NK-92 (cell line): ENCODE results near the gene FIBCD1.

Source experiments
- DNase-seq: peaks from one replicate; lab custom pipeline; 2025; ENCODE audit not compliant: unreplicated experiment; lab: John Stamatoyannopoulos, UW

Gene FIBCD1

DNA sequence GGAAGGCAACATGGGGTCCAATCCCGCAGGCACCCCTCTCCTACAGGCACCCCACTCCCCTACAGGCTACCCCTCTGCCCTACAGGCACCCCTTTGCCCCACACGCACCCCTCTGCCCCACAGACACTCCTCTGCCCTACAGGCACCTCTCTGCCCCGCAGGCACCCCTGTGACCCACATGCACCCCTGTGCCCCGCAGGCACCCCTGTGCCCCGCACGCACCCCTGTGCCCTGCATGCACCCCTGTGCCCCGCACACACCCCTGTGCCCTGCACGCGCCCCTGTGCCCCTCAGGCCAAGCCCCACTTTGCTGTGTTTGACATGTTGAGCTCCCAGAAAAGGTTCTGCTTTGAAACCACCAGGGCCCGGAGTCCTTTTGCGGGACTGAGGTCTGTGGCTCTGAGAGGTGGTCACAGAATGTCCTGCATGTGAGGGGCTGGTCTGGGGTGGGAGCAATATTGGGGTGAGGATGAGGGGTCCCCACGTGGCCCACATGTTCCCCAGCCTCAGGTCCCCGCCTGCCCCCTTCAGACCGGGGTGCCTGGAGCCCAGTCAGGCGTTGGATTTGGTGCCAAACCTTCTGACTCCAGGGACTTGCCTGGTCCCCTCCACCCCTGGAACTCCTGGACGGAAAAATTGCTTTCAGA is 41.8 kb downstream of the FIBCD1 start:
- no peak for DNase-seq

DNA sequence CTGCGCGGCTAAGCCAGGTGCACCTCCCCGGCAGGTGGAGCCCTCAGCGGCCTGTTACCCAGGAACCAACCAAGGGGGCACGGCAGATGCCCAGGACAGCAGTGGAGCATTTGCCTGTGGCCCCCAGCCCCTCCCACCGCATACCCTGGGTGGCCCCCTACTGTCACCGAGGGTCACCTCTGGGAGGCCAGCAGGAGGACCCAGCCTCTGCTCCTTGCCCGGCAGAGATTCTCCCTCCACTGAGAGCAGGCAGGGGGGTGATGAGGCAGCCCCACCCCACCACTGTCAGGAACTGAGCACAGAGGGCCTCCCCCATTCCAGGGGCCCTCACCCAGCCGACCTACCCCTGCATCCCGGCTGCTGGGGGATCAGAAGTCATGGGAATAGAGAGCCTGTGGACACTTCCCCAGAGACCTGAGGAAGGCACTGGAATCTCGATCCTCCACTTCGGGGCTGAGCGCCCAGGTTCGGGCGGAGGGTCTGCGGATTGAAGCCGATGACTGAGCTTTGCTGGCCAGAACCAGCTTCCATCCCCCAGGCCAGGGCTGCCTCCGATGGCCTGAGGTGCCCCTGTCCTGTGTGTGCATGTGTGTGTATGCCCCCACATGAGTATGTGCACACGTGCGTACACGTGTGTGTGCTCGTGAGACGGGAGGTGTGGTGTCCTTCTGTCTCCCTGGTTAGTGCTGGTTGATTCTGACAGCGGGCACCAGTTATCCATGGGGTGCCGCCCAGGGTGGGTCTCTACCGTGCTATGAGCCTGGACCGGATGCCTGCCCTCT is 42.6 kb downstream of the FIBCD1 start, which contains the start of gene QRFP:
Gene QRFP, minus strand, starts transcription at position 580 of the 782 bp plus-strand sequence. CDS start 2,974 bp downstream, outside the sequence.
- no peak for DNase-seq

DNA sequence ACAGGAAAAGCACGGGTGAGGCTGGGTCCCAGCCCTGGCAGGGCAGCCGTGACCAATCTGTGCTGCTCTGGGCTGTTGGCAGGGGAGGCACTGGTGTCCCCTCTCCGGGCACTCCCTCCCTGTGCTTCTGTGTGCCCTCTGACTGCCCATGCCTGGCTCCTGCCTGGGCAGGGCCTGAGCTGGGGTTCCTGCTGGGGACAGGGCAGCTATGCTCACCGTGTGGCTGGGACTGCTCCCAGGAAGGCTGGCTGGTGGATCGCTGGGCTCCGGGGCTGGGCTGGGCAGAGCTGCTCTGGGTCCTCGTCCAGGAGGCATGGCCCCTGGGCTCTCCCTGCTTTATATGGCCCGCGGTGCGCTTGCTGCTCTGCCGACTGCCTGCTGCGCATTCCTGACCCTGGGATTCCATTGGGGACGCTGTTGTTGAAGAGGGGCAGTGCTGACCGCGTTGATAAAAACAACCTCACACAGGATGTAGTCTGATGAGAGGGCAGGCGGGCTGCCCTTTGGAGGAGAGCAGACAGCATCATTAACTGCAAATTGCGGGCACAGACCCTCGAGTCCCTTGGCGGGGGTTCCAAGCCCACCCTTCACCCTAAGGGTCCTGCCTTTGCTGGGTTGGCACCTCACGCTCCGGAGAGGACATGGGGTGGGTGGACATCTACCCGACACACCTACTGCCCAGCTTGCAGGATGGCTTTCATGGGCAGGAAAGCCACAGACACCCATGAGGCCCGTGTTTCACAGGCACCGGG is 43.4 kb downstream of the FIBCD1 start:
- DNase-seq, result no peak

DNA sequence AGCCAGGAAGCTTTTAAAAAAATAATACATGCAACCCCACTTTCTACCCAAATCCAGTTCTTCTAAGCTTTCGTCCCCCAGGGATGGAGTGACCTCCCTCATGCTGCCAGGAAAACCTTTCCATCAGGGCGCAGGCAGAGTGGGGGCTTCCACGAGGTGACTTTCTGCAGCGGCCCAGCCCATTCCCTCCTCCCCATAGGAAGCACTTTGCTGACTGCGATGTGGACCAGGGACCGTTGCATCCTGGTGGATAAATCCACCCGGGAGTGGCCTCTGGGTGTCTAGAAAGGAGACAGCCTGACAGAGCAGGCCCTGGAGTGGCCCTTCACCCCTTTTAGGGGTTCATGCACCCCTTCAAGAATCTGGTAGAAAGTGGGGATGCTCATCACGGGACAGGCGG is 44.0 kb downstream of the FIBCD1 start:
- DNase-seq, result no peak

DNA sequence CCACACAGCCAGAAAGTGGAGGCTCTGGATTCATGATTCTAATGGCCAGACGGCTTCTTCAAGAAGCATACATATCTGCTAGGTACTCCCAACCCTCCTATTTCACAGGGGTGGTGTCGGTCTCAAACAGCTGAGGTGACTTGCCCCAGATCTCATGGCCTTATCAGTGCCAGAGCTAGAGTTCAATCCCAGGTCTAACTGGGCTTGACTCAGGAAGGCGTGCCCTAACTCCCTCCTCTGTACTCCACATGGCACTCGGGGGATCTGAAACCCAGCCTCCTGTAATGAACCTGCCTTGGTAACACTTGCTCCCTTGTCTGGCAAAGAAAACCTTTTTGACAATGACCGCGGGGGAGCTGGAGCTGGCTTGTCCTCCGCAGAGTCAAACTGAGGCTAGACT is 44.5 kb downstream of the FIBCD1 start:
- DNase-seq, result no peak

DNA sequence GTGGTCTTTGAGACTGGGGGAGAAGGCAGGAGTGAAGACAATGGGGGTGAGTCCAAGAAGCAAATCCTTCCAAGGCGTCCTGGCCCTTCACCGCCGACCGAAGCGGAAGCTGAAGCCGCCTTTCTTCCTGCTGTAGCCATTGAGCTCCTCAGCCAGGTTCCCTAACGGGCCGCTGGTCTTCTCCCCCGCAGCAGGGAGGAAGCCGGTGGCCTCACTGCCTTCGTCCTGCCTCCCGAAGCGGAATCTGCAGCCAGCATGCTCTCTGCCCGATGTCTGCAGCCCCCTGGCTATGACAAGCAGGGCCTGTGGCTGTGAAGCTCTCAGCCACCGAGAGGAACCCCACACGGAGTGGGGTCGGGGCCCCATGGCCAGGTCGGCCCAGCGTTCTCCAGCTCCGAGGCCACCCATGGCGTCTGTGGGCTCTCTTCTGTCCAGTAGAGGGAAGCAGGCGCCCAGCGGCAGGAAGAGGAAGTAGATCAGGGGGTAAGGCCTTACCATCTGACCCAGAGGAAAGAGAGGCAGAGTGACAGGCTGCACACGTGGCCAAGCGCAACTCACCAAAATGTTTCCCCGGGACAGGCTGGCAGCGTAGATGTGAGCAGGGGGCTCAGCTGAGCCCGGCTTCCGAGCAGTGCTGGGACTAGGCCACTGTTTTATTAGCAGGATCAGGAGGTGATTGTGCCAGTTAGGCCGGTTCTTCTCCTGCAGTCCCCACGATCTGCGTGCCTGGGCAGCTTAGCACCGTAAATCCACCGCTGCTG is 45.5 kb downstream of the FIBCD1 start:
- DNase-seq, result no peak

DNA sequence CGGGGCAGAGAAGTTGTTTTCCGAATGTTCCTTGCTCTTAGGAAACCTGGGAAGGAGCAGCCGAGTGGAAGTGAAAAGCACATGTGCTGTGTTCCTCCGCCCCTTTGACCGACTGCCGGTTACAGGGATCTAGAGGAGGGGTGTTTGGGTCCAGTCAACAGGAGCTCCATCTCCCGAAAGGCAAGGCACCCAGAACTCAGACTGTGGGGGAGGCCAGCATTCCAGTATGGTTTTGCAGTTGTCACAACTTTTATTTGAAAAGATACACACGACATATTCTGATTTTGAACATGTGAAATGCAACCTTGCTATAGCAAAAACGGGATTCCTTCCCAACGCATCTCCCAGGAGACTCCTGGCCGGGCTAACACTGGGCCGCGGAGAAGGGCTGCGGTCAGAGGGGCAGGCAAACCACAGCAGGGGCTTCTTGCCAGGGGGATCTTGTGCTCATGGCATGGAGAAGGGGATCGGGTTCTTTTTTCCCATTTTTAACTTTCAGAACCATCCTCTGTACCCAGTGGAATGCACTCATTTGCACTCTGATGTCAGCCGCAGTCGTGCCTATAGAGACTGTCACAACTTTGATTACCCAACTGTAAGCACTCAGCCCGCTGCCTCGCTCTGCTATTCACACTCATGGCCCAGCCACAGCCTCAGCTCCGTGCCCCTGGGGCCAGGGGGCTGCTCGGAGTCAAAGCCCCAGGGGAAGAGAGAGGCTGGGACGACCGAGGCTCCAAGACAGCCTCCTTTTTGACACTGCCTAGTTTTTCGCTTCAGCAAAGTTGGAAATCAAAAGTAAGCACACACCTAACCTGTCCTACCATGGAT is 46.4 kb downstream of the FIBCD1 start:
- no peak for DNase-seq

DNA sequence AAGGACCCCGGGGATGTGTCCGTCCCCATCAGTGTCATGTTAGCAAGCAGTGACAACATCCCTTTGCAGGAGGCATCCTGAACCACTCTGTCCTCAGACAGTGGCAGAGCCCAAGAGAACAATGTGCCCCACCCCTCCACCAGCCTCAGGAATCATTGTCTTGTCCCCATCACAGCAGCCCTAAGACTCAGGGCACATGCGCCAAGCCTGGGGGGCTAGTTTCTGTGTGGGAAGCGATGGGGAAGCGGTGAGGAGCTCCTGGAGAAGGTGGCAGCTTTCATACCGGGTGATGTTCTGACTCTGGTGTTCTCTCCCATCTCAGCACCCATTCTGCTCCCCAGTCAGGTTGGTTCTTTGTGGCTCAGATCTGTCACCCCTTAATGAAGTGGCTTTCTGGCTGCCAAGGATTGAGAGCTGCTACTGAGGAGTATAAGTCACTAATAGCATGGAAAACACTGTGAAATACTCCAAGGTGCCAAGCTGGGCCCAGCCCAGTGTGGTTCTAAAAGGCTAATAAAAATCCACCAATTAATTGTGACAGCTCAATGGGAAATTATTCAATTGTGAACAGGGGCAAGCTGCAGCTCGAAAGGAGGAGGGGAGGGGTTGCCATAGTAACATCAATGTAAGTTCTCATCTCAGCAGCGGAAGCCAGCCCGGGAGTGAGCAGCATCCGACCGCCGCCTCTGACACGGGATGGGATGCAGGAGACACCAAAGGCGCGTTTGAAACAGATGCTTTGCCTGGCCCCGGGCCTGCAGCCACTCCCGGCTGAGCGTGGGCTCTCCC is 47.2 kb downstream of the FIBCD1 start:
- no peak for DNase-seq

DNA sequence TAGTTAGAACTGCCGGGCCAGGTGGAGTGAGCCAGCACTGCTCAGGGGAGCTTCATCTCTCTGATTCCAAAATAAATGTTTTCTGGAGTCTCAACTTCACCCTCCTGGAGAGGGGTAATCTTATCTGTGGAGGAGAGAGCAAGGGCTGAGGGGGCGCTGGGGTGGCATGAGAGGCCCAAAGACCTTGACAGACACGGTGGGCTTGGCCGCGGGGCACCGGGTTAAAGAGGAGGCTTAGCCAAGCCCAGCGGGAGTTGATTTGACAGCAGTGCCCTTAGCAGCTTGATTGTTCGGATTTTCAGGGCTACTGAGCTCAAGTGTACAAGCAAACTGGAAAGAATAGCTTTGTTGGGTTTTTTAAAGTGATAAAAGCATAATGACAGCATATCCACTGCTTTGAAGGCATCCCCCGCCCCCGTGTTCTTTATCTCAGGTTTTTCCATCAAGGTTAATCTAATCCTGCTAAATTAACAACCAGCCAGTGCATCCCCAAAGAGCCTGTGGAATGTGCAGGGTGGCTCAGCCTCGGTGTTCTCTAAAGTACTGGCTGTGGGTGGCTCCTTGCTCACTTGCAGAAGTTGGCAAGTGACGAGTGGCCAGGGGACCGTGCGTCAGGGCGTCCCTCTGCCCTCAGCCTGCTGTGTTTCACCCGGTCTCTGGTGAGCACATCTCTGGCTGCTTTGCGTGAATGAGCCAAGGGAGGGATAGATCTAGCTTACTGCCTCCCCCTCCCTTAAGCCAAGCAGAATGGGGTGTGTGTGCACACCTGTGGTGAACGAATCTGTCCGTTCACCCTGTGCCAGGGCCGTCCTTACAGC is 48.0 kb downstream of the FIBCD1 start:
- DNase-seq, result no peak

DNA sequence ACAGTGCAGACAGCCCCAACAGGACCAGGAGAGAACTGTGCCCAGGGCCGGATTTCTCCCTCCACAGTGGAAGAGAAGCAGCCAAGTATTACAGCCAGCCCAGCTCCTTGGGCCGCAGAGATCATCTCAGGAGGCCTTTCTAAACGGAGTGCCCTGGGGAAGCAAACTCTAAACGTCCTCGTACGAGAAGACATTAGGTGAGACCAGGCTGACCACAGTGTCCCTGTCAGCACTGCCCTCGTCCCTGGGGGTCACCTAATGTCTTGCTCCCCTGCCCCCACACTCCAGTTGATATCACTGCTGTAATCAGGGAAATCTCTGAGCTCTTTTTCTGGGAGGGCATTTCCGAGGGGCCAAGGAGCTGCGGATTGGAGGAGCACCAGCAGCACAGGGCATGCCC is 48.9 kb downstream of the FIBCD1 start:
- DNase-seq, result no peak

DNA sequence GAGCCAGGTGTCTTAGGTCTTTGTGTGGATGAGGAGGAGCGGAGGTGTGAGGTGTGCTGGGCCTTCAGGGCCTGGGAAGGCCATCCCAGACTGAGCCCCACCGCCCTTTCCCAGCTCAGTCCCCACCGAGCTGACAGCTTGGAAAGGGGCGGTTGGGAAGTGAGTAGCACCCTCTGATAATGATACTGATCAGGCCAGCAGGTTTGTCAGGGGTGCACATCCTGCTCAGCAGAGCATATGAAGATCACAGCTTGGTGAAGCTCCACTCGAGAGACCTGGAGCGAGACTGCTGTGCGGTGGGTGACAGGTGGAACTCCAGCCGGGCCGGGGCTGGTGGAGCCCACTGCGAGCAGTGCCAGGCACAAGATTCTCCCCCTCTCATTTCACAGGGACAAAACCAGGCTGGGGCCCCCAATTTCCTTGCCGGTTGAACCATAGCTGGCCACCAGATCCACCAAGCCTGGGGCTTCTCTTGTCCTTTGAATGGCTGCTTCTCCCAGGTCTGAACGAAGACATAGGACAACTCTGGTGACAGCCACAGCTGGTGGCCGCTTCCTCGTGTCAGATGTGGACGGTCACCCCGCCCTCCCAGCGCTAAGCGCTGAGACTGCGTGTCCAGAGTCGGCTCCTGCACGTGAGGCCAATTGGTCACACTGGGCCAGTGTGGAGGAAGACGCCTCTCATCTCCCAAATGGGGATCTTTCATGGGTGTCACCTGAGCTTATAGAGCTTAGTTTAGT is 50.7 kb downstream of the FIBCD1 start:
- no peak for DNase-seq

DNA sequence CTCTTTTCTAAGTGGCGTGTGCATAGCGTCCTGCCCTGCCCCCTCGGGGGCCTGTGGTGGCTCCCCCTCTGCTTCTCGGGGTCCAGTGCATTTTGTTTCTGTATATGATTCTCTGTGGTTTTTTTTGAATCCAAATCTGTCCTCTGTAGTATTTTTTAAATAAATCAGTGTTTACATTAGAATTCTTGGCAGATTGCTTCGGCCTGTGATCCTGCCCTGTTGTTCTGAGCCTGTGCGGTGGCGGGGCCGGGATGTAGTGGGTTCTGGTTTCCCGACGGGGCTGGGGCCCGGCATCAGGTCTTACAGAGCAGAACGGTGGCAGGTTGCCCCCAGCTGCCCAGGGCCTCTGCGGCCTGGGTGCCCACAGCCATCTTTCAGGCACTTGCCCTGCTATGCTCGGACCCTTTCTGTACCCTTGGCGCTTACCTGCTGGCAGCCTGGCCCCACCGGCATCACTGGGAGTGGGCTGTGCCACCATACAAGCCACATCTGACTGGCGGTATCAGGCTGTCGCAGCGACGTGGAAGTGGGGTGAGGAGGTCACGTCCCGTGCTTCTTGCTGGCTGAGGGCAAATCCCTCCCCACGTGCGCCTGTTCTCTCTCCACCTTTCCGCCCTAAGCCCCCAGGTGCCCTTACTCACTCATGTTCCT is 51.4 kb downstream of the FIBCD1 start:
- no peak for DNase-seq

DNA sequence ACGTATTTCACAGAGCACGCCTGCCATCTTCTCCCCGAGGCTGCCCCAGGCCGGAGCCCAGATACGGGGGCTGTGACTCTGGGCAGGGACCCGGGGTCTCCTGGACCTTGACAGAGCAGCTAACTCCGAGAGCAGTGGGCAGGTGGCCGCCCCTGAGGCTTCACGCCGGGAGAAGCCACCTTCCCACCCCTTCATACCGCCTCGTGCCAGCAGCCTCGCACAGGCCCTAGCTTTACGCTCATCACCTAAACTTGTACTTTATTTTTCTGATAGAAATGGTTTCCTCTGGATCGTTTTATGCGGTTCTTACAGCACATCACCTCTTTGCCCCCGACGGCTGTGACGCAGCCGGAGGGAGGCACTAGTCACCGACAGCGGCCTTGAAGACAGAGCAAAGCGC is 52.1 kb downstream of the FIBCD1 start:
- DNase-seq, result no peak

DNA sequence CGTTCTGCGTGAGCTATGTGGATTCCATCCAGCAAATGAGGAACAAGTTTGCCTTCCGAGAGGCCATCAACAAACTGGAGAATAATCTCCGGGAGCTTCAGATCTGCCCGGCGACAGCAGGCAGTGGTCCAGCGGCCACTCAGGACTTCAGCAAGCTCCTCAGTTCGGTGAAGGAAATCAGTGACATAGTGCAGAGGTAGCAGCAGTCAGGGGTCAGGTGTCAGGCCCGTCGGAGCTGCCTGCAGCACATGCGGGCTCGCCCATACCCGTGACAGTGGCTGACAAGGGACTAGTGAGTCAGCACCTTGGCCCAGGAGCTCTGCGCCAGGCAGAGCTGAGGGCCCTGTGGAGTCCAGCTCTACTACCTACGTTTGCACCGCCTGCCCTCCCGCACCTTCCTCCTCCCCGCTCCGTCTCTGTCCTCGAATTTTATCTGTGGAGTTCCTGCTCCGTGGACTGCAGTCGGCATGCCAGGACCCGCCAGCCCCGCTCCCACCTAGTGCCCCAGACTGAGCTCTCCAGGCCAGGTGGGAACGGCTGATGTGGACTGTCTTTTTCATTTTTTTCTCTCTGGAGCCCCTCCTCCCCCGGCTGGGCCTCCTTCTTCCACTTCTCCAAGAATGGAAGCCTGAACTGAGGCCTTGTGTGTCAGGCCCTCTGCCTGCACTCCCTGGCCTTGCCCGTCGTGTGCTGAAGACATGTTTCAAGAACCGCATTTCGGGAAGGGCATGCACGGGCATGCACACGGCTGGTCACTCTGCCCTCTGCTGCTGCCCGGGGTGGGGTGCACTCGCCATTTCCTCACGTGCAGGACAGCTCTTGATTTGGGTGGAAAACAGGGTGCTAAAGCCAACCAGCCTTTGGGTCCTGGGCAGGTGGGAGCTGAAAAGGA is 53.3 kb downstream of the FIBCD1 start:
- DNase-seq, result no peak

DNA sequence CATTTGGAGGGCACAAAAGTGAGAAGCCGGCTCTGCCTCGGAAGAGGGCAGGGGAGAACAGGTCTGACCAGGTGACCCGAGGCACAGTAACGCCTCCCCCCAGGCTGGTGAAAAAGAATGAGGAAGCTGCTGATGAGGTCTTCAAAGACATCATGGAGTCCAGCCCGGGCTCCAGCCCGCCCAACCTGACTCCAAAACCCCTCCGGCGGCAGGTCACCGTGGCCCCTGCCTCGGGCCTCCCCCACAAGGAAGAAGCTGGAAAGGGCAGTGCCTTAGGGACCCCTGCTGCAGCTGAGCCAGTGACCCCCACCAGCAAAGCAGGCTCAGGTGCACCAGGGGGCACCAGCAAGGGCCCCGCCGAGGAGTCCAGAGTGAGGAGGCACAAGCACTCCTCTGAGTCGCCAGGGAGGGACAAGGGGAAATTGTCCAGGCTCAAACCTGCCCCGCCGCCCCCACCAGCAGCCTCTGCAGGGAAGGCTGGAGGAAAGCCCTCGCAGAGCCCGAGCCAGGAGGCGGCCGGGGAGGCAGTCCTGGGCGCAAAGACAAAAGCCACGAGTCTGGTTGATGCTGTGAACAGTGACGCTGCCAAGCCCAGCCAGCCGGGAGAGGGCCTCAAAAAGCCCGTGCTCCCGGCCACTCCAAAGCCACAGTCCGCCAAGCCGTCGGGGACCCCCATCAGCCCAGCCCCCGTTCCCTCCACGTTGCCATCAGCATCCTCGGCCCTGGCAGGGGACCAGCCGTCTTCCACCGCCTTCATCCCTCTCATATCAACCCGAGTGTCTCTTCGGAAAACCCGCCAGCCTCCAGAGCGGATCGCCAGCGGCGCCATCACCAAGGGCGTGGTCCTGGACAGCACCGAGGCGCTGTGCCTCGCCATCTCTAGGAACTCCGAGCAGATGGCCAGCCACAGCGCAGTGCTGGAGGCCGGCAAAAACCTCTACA is 54.2 kb downstream of the FIBCD1 start:
- no peak for DNase-seq
